ENCODE measurements around the gene BCR.

The BCR gene

GRCh38 chr22:23158516-23159290, 21.6 kb upstream of the BCR start:
- Histone ChIP-seq H3K9me3 (no peaks in the 10 kb centered on the region), H3K36me3 (no peaks in the 10 kb centered on the region), H3K4me1 (no peaks in the 10 kb centered on the region; the same call in 1 of the 2 replicates), H3K4me3 (ENCODE audit: low read depth, low read length) (no peak overlapping the region), H3K27me3 (no peaks in the 10 kb centered on the region)
- DNase-seq: no peak
- TF ChIP-seq CTCF (IDR thresholded peaks at IDR 0.05; ENCODE audit: low read depth, low read length): no peak

- DNase-seq: no peak
- Histone ChIP-seq H3K4me3 (ENCODE audit: low read depth, low read length) (no peak overlapping the region), H3K4me1 (no peaks in the 10 kb centered on the region; the same call in 1 of the 2 replicates), H3K9me3 (no peaks in the 10 kb centered on the region), H3K27me3 (no peaks in the 10 kb centered on the region), H3K36me3 (no peaks in the 10 kb centered on the region)
- no peak for TF ChIP-seq CTCF (IDR thresholded peaks at IDR 0.05; ENCODE audit: low read depth, low read length)
These were observed 21.0 kb upstream of the BCR start for GRCh38 chr22:23159291-23159630.

GRCh38 chr22:23161029-23161428, 19.3 kb upstream of the BCR start:
- no peak for DNase-seq
- Histone ChIP-seq H3K9me3 (no peaks in the 10 kb centered on the region), H3K4me1 (no peaks in the 10 kb centered on the region), H3K27me3 (no peaks in the 10 kb centered on the region), H3K4me3 (ENCODE audit: low read depth, low read length) (no peak overlapping the region), H3K36me3 (no peaks in the 10 kb centered on the region)
- TF ChIP-seq CTCF (IDR thresholded peaks at IDR 0.05; ENCODE audit: low read depth, low read length): no peak

GRCh38 chr22:23161574-23161973, 18.7 kb upstream of the BCR start:
- no peak for TF ChIP-seq CTCF (IDR thresholded peaks at IDR 0.05; ENCODE audit: low read depth, low read length)
- Histone ChIP-seq H3K36me3 (no peaks in the 10 kb centered on the region), H3K9me3 (no peaks in the 10 kb centered on the region), H3K4me3 (ENCODE audit: low read depth, low read length) (no peak overlapping the region), H3K27me3 (no peaks in the 10 kb centered on the region), H3K4me1 (no peaks in the 10 kb centered on the region)
- no peak for DNase-seq

- TF ChIP-seq CTCF (IDR thresholded peaks at IDR 0.05; ENCODE audit: low read depth, low read length): no peak
- Histone ChIP-seq H3K4me1 (no peaks in the 10 kb centered on the region), H3K36me3 (no peaks in the 10 kb centered on the region), H3K4me3 (ENCODE audit: low read depth, low read length) (no peak overlapping the region), H3K9me3 (no peaks in the 10 kb centered on the region), H3K27me3 (no peaks in the 10 kb centered on the region)
- DNase-seq: no peak
These were observed 16.6 kb upstream of the BCR start for GRCh38 chr22:23163665-23164064.

- no peak overlapping the region for H3K4me3 ChIP-seq (ENCODE audit: low read depth, low read length)
- DNase-seq: no peak
- no peaks in the 10 kb centered on the region for H3K9me3 ChIP-seq
- H3K27me3 ChIP-seq: no peaks in the 10 kb centered on the region
- no peaks in the 10 kb centered on the region for H3K4me1 ChIP-seq
- H3K36me3 ChIP-seq: no peaks in the 10 kb centered on the region
- no peak for TF ChIP-seq CTCF (IDR thresholded peaks at IDR 0.05; ENCODE audit: low read depth, low read length)
These were observed 16.2 kb upstream of the BCR start for GRCh38 chr22:23164091-23164490.

Measured in BE2C (cell line).